HG02973 (cell line): ENCODE measurements around the gene POLG.

Experiments
- ATAC-seq: cut with Tn5 transposase; IDR thresholded peaks from one replicate; pipeline ENCODE4 v1.9.1; 2021; ENCODE audit warnings: moderate library complexity; ENCODE audit not compliant: unreplicated experiment

The POLG gene

DNA sequence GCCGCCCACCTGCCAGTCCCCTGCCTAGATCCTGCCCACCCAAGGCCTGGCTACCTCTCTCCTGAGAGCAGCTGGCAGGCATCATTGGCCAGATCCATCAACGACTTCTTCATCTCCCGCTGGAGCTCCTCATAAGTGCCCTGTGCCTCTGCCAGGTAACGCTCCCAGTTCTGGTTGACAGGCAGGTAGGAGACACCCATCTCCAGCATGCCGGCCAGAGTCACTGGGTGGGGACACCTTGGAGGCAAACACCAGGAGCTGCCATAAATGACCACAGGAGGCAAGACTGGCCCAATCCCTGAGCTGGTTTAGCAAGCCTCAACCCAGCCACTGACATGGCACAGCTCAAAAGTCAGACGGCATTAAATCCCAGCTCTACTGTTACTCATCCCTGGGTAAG lies 7.5 kb downstream of the POLG start:
- ATAC-seq = no peak

DNA sequence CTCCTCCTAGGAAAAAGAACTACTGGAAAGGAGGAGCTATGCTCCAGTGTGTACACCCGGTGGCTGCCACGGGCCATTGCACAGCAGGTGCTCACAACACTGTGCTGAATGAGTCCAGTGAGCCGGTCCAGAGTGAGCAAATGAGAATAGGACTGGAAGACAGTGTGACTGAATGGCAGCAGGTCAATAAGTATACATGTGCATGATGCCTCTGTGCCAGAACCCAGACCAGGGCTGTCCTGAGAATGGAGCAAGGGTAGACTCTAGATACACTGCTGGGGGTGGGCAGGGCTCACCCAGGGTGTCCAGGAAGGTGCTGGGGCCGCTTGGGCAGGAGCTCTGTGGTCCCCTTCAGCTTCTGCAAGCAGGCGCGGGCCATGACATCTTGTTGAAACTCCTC lies 8.3 kb downstream of the POLG start:
- ATAC-seq = no peak

GRCh38 chr15:89325039-89325803 lies 9.4 kb downstream of the POLG start:
- no peak for ATAC-seq

DNA sequence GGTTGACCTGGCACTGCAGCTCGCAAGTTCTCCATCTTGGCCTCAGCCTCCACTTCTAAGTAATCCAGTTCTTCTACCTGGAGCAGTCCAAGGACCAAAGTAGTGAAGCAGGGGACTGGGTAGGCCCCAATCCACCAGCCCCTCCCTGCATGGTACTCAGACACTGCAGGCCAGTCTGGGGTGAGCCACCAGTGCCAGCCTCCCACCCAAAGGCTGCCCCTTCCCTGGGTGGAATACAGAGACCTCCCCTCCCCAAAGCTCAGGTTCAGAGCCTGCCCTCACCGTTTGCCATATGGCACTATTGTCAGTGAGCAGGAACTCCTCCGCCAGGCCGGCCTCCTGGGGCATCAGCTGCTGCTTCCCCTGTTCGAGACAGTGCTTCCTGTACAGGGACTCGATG lies 10.8 kb downstream of the POLG start:
- no peak for ATAC-seq

DNA sequence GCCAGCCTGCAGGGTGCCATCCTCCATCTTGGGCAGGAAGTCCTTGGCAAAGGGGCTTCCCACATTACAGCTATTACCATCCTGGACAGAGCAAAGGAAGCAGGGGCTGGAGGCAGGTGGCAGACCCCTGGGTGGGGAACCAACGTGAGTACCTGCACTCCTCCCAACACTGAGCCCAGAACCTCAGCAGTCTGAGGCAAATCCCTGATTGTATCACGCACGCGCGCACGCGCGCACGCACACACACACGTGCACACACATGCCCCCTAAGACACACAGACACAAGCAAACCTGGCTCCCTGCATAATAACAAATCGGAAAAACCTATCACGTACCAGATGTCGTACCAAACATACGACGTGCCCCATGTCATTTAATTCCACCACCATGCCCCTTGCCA lies 11.8 kb downstream of the POLG start:
- no peak for ATAC-seq

GRCh38 chr15:89321521-89322410 lies 12.9 kb downstream of the POLG start:
- no peak for ATAC-seq

GRCh38 chr15:89320200-89320599 lies 14.4 kb downstream of the POLG start:
- ATAC-seq = no peak

DNA sequence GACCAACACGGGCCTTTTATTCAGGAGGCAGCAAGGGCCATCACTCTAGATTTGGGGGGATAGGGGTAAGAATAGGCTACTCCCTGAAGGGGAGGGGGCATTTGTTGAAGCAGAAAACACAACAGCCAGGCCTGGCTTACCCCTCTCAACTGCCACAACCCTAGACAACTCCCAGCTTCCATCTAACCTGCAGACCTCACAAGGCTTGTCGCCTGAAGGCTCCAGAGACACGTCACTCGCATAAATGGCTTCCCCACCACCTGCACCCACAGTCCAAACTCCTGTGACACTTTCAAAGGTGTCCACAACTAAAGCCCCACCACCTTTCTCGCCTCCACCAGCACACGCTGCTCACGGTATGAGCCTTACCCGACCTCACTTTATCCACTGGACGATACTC lies 14.9 kb downstream of the POLG start:
- no peak for ATAC-seq

- no peak for ATAC-seq
Observed at GRCh38 chr15:89317186-89317720, 17.4 kb downstream of the POLG start.

DNA sequence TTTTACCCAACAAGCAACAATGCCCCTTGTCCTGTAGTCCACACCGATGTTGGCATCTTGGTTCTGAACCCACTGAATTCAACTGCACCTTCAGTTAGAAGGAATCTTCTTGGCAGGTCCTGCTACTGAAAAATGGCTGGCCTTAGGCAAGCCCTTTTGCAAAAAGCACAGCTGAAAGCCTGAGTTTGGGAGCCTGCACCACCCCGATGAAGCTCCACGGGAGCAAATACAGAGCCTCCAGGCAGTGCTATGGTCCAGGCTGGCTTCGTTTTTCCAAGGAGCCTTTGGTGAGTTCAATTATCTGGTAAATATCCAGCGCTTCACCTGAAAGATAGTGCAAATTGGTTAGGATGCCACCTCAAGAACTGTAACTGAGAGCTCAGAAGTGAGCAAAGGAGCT lies 18.1 kb downstream of the POLG start:
- ATAC-seq = no peak

DNA sequence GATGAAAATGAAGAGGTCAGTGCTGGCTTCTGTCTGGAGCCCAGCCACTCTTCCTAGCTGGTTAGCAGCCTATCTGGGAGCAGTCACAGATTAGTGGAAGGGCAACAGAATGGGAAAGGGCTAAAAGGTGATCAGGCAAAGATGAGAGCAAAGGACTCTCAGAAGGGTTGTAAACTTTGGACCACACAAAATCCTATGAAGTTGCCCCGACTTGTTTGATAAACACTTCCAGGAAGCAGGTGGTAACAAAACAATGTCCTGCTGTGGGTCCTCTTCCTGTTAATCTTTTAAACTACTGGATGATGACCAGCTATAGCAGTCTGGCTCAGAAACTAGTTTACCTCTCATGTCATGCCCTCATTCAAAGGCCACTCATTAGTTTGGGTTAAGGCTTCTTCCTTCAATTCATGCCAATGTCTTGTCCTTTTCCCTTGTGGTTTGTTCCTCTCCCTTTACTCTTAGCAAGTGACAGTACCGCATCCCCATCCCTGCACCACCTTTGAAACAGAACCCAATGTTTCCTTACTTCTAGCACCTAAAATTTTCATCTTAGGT lies 19.2 kb downstream of the POLG start:
- ATAC-seq = no peak

DNA sequence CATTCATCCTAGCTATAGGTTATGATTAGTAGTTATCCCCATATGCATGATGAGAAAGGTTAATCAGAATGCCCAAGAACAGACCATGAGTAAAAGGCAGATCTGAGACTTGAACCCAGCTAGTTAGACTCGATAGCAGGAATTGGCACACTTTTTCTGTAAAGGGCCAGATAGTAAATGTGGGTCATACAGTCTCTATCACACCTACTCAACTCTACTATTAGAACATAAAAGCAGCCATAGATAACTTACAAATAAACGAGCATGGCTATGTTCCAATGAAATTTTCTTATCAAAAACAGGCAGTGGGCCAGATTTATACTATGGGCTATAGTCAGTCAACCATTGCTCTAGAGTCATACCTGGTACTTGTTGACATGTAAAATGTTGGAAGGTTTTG lies 24.6 kb downstream of the POLG start:
- ATAC-seq = no peak

GRCh38 chr15:89308236-89308635 lies 26.4 kb downstream of the POLG start:
- ATAC-seq = no peak

- no peak for ATAC-seq
Observed at GRCh38 chr15:89307791-89308190, 26.8 kb downstream of the POLG start.

- ATAC-seq = no peak
Observed at GRCh38 chr15:89307046-89307587, 27.5 kb downstream of the POLG start.

- ATAC-seq = no peak
Observed at GRCh38 chr15:89305395-89305794, 29.2 kb downstream of the POLG start.

GRCh38 chr15:89303986-89304385 lies 30.6 kb downstream of the POLG start:
- no peak for ATAC-seq

GRCh38 chr15:89301304-89302089 lies 33.1 kb downstream of the POLG start:
- ATAC-seq = no peak

- ATAC-seq = no peak
Observed at GRCh38 chr15:89299896-89300295, 34.7 kb downstream of the POLG start.

DNA sequence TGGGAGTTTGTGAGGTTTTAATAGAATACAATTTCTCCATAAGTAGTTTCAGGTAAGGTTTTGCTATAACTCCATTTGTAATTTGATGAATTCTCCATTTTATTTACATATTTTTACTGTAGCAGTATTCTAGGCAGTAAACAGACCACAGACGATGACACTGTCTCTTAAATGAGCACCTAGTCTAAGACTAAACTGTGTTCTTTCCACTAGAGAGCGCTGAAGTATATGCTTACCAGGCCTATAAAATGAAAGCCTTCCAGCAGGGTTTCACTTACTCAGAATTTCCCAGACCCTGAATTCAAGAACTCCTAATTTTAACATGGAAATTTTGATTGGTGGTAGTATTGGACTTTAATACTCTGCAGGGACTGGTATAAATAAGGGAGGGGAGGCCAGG lies 41.6 kb downstream of the POLG start:
- ATAC-seq = no peak
